GM23248 (cell line): ENCODE data around the gene NUP210. TPM values are rescaled to one million over a fixed set of nuclear protein-coding genes. Genes with fewer than 3 reads are reported as not detected.

Source experiments
- DNase-seq: peaks from one replicate; pipeline ENCODE4 v3.0.0-alpha.2; 2015
- H2AFZ ChIP-seq: fragments of 200-600 bp; sonication (generic); 2 replicates; pipeline ENCODE4 v1.6.1; 2016; ENCODE audit warnings: antibody characterized with exemption
- H3F3A ChIP-seq: fragments of 200-600 bp; sonication (generic); 2 replicates; pipeline ENCODE4 v1.6.1; 2016; ENCODE audit warnings: mild to moderate bottlenecking, antibody characterized with exemption, mixed run types; ENCODE audit not compliant: insufficient read depth
- H3K27ac ChIP-seq: fragments of 200-600 bp; sonication (generic); 2 replicates; pipeline ENCODE4 v1.5.1; 2016; ENCODE audit warnings: mild to moderate bottlenecking
- H3K27me3 ChIP-seq: fragments of 200-600 bp; sonication (generic); replicated peaks from 2 replicates; pipeline ENCODE4 v1.6.1; 2016; ENCODE audit warnings: mild to moderate bottlenecking; ENCODE audit not compliant: insufficient read depth
- H3K36me3 ChIP-seq: fragments of 200-600 bp; sonication (generic); 2 replicates; pipeline ENCODE4 v1.6.1; 2016; ENCODE audit warnings: low read depth, mild to moderate bottlenecking
- H3K4me1 ChIP-seq: fragments of 200-600 bp; sonication (generic); 2 replicates; pipeline ENCODE4 v1.6.1; 2016; ENCODE audit warnings: mild to moderate bottlenecking; ENCODE audit not compliant: insufficient read depth
- H3K4me2 ChIP-seq: fragments of 200-600 bp; sonication (generic); one replicate; pipeline ENCODE4 v1.6.1; 2016; ENCODE audit warnings: mild to moderate bottlenecking; ENCODE audit not compliant: unreplicated experiment
- H3K4me3 ChIP-seq: fragments of 200-600 bp; sonication (generic); 2 replicates; pipeline ENCODE4 v1.5.1; 2016; ENCODE audit warnings: mild to moderate bottlenecking
- H3K79me2 ChIP-seq: fragments of 200-600 bp; sonication (generic); 2 replicates; pipeline ENCODE4 v1.6.1; 2016; ENCODE audit warnings: mild to moderate bottlenecking; ENCODE audit not compliant: insufficient read depth
- H3K9ac ChIP-seq: fragments of 200-600 bp; sonication (generic); 2 replicates; pipeline ENCODE4 v1.6.1; 2016; ENCODE audit warnings: mild to moderate bottlenecking
- H3K9me2 ChIP-seq: fragments of 200-600 bp; sonication (generic); 2 replicates; pipeline ENCODE4 v1.6.1; 2016; ENCODE audit warnings: mixed run types, mild to moderate bottlenecking, moderate library complexity; ENCODE audit not compliant: insufficient read depth
- H3K9me3 ChIP-seq: fragments of 200-600 bp; sonication (generic); one replicate; pipeline ENCODE4 v1.6.1; 2017; ENCODE audit warnings: low read depth
- H4K20me1 ChIP-seq: fragments of 200-600 bp; sonication (generic); 2 replicates; pipeline ENCODE4 v1.6.0; 2016; ENCODE audit not compliant: insufficient read depth
- EZH2 ChIP-seq: fragments of 200-600 bp; sonication (generic); IDR thresholded peaks from 2 replicates; pipeline ENCODE4 v1.6.1; 2018; ENCODE audit warnings: antibody characterized with exemption, mild to moderate bottlenecking; ENCODE audit not compliant: insufficient read depth, poor library complexity, severe bottlenecking
- EZH2phosphoT487 ChIP-seq: fragments of 200-600 bp; sonication (generic); IDR thresholded peaks from 2 replicates; pipeline ENCODE4 v1.6.1; 2018; ENCODE audit warnings: antibody characterized with exemption, moderate library complexity, mild to moderate bottlenecking, low read depth; ENCODE audit not compliant: insufficient read depth
- WGBS, 2 experiments: methylation state at CpG; one replicate each; pipeline ENCODE4 v1.1.6; 2015 to 2017; ENCODE audit warnings: low lambda C conversion rate in 2 of 2, low coverage in 1 of 2; ENCODE audit errors: missing lambda C conversion rate in 2 of 2; 5-methylcytosine and 5-hydroxymethylcytosine counted together
- in situ Hi-C: fragments of 300-500 bp; cut with MboI; formaldehyde crosslinking; loops from 2 replicates; pipeline ENCODE4 v1.15.0; 2020
- polyA plus RNA-seq: library from polyadenylated mRNA; unstranded; fragments of >200 nt; fragmentation: Nextera tagmentation; extraction: Ambion mirVana; gene quantifications from 2 replicates; pipeline ENCODE4 v1.2.1, GENCODE V29; 2016
- total RNA-seq: library from RNA; depleted of rRNA; stranded (reverse); fragments of >200 nt; shearing (Covaris generic); gene quantifications from 2 replicates; pipeline ENCODE4 v1.2.3, GENCODE V29; 2014

The NUP210 gene
- total and polyA plus RNA-seq, 2 experiments from 2014 or later, result 0.04 TPM; not detected in 1

GRCh38 chr3:13345772-13346171 lies 74.3 kb downstream of the NUP210 start:
- DNase-seq, result no peak
- Histone ChIP-seq H3K27ac (no peak overlapping the region), H3K9ac (no peak overlapping the region), H4K20me1 (no peaks in the 10 kb centered on the region), H3F3A (no peaks in the 10 kb centered on the region), H3K9me2 (no peaks in the 10 kb centered on the region), H3K4me3 (no peak overlapping the region), H3K27me3 (peaks cover 22% of the 10 kb centered on the region; the same call in 1 of the 2 replicates), H3K36me3 (no peaks in the 10 kb centered on the region), H3K4me2 (no peak overlapping the region), H2AFZ (no peak overlapping the region), H3K79me2 (no peaks in the 10 kb centered on the region), H3K4me1 (no peaks in the 10 kb centered on the region), H3K9me3 (no peaks in the 10 kb centered on the region)
- in situ Hi-C loops, result no loop called here
- 47 to 57% methylated on average over 6 of the region's 6 CpGs for WGBS, 2 experiments
- TF ChIP-seq EZH2 (no peak), EZH2phosphoT487 (no peak)

- no peak for TF ChIP-seq EZH2phosphoT487
- no peak for TF ChIP-seq EZH2
- 43 to 57% methylated on average over 8 of the region's 8 CpGs for WGBS, 2 experiments
- Histone ChIP-seq H3K4me3 (no peak overlapping the region), H3K27me3 (peaks cover 22% of the 10 kb centered on the region; the same call in 1 of the 2 replicates), H4K20me1 (no peaks in the 10 kb centered on the region), H3K27ac (no peak overlapping the region), H3F3A (no peaks in the 10 kb centered on the region), H3K9ac (no peak overlapping the region), H3K9me3 (no peaks in the 10 kb centered on the region), H2AFZ (no peak overlapping the region), H3K9me2 (no peaks in the 10 kb centered on the region), H3K4me2 (no peak overlapping the region), H3K36me3 (no peaks in the 10 kb centered on the region), H3K79me2 (no peaks in the 10 kb centered on the region), H3K4me1 (no peaks in the 10 kb centered on the region)
- in situ Hi-C loops, result no loop called here
- no peak for DNase-seq
These were observed 74.8 kb downstream of the NUP210 start for GRCh38 chr3:13345284-13345683.

GRCh38 chr3:13344663-13345062 lies 75.5 kb downstream of the NUP210 start:
- no peak for DNase-seq
- Histone ChIP-seq H3K4me3 (no peak overlapping the region), H2AFZ (no peak overlapping the region), H3K9me2 (no peaks in the 10 kb centered on the region), H3K79me2 (no peaks in the 10 kb centered on the region), H3F3A (no peaks in the 10 kb centered on the region), H3K4me1 (no peaks in the 10 kb centered on the region), H3K27me3 (peaks cover 22% of the 10 kb centered on the region; the same call in 1 of the 2 replicates), H4K20me1 (no peaks in the 10 kb centered on the region), H3K9me3 (no peaks in the 10 kb centered on the region), H3K9ac (no peak overlapping the region), H3K27ac (no peak overlapping the region), H3K36me3 (no peaks in the 10 kb centered on the region), H3K4me2 (no peak overlapping the region)
- 32 to 36% methylated on average over 9 of the region's 9 CpGs for WGBS, 2 experiments
- in situ Hi-C loops, result no loop called here
- TF ChIP-seq EZH2, result no peak
- no peak for TF ChIP-seq EZH2phosphoT487

- Histone ChIP-seq H4K20me1 (no peaks in the 10 kb centered on the region), H3K4me3 (no peak overlapping the region), H3F3A (no peaks in the 10 kb centered on the region), H3K36me3 (no peaks in the 10 kb centered on the region), H3K9me2 (no peaks in the 10 kb centered on the region), H3K79me2 (no peaks in the 10 kb centered on the region), H3K9ac (no peak overlapping the region), H3K4me1 (no peaks in the 10 kb centered on the region), H3K27me3 (peaks cover 19% of the 10 kb centered on the region; the same call in 1 of the 2 replicates), H2AFZ (no peak overlapping the region), H3K4me2 (no peak overlapping the region), H3K27ac (no peak overlapping the region), H3K9me3 (no peaks in the 10 kb centered on the region)
- in situ Hi-C loops, result no loop called here
- no peak for DNase-seq
- TF ChIP-seq EZH2phosphoT487 (no peak), EZH2 (no peak)
- 48 to 51% methylated on average over 6 of the region's 6 CpGs for WGBS, 2 experiments
These were observed 76.5 kb downstream of the NUP210 start for GRCh38 chr3:13343601-13344000.
